ENCODE results near the gene PRR7.
A peak's percentile ranks its signal among the peaks of the same experiment; 100 is the strongest.

The PRR7 gene

GRCh38 chr5:177486256-177486655, 39.6 kb downstream of the PRR7 start:
- no peak for DNase-seq

- DNase-seq = no peak
These were observed 40.5 kb downstream of the PRR7 start for GRCh38 chr5:177487144-177487543.

- DNase-seq = no peak
These were observed 41.4 kb downstream of the PRR7 start for GRCh38 chr5:177487975-177488374.

GRCh38 chr5:177489119-177489716, 42.6 kb downstream of the PRR7 start:
- no peak for DNase-seq

GRCh38 chr5:177490311-177490991, 43.8 kb downstream of the PRR7 start:
- DNase-seq = no peak

GRCh38 chr5:177490992-177491391, 44.4 kb downstream of the PRR7 start:
- DNase-seq = no peak

- DNase-seq = peak; percentile 36 to 49
These were observed 44.9 kb downstream of the PRR7 start for GRCh38 chr5:177491429-177491945.

- DNase-seq = no peak
These were observed 45.6 kb downstream of the PRR7 start for GRCh38 chr5:177491983-177492746.

GRCh38 chr5:177492841-177493240, 46.2 kb downstream of the PRR7 start:
- DNase-seq = no peak

- DNase-seq = no peak
These were observed 47.3 kb downstream of the PRR7 start for GRCh38 chr5:177493795-177494345.

GRCh38 chr5:177494346-177495195, 48.0 kb downstream of the PRR7 start:
- DNase-seq = peak; percentile 36 to 46

GRCh38 chr5:177495243-177496060, 48.8 kb downstream of the PRR7 start:
- DNase-seq = no peak

- DNase-seq = no peak
These were observed 49.6 kb downstream of the PRR7 start for GRCh38 chr5:177496070-177496726.

- DNase-seq = peak in 1 of 2 experiments; percentile 29
These were observed 50.2 kb downstream of the PRR7 start for GRCh38 chr5:177496727-177497291.

GRCh38 chr5:177497292-177498012, 50.8 kb downstream of the PRR7 start, which contains the start of gene PDLIM7:
PDLIM7 (minus strand) TSS chr5:177497604; CDS start chr5:177496512, 1,092 bp downstream.
- DNase-seq = peak; percentile 95

GRCh38 chr5:177498013-177498787, 51.6 kb downstream of the PRR7 start:
- DNase-seq = no peak

- no peak for DNase-seq
These were observed 53.2 kb downstream of the PRR7 start for GRCh38 chr5:177499842-177500241.

GRCh38 chr5:177500685-177501522, 54.3 kb downstream of the PRR7 start:
- DNase-seq = peak; percentile 92 to 93

Data from activated CD4-positive, alpha-beta T cell treated with anti-CD3 and anti-CD28 coated beads, Interleukin-2, amount 50 U/mL, for 48 hours (primary cell).